ENCODE measurements around the gene CHL1.

The CHL1 gene

DNA sequence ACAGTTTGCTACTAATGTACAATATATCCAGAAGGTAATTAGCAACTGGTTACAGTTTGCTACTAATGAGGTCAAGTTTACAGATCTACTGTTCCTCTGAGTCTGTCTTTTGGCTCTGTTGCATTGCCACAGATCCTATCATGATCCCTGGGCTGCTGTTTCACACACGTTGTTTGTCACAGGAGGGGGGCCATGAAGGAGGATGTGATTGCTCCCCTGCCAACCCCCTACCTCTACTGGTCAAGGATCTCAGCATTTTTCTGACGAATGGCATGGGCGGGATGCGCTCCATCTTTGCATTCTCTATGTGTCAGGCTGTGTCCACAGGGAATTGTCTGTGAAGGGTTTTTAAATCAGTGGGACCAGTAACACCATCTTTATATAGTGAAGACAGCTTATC is 91.9 kb downstream of the CHL1 start:
- no peak for DNase-seq

DNA sequence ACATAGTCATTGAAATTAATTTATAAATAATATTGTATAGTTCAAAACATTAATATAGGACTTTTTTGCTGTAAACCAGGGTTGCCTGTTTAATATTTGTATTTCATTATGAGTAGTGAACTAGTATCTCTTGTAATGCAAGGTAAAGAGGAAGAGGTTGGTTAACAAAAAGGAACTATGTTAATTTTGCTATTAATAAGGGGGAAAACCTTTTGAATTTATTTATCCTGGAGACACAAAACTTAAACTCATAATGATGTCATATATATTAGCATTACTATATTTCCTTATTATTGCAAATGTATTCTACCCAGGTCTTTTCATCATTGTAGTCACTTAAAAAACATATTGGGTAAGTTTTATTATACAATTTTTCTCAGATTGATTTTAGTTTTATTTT is 94.5 kb downstream of the CHL1 start:
- no peak for DNase-seq

DNA sequence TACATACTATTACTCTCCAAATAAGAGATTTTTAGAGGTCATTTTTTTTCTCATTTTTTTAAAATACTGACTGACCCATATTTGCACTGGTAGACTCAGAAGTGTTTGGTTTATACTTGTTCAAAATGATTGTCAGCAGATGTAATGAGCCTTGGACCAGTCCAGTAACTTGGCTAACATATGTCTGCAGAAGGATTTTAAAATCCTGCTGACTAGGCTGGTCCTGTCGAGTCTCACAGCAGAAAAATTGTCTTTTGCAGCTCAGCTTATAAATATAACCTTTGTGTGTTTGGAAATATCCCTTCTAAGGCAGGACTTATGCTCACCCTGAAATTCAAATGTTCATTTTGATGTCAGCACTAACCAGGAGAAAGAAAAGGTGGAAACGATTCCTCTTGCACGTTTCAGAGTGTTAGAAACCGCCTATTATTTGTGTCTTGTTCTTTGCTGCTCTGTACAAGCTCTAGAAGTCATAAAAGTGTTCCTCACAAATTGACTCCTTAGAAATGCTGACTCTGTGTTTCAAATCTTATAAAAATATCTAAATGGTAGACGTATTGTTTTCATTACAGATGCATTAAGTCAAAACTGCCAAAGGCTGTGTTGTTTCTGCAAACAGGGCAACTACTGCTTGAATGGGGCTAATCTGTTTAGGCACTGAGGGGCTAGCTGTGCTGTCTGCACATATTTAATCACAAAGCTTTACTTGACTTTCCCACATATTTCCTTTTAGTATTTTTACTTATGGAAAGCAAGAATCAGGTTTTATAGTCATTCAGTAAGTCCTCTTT is 95.3 kb downstream of the CHL1 start:
- no peak for DNase-seq

DNA sequence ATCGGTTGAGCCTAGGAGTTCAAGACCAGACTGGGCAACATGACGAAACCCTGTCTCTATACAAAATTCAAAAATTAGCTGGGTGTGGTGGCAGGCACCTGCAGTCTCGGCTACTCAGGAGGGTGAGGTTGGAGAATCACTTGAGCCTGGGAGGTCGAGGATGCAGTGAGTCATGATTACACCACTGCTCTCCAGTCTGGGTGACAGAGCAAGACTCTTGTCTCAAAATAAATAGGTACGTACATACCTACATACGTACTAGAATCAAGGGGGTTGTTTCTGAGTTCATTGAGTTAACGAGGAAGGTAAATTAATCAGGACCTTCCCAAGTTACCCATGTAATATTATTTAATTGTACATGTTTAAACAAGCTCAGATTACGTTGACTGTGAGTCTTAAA is 97.5 kb downstream of the CHL1 start:
- DNase-seq, result no peak

DNA sequence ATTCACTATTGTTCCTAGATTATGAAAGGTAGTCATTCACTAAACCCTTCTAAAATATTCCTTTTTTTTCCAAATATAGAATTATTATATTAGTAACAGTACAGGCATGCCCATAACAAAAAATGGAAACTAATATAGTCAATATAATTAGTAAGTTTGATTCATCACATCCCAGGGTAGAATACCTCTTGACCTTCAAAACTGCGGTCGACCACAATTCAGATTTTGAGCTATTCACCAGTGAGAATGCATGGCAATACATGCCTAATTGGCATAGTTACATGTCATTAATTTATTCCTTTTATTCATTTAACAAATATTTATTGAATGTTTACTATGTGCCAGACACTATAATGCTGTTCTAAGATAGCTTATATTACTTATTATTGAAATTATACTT is 98.0 kb downstream of the CHL1 start:
- no peak for DNase-seq

DNA sequence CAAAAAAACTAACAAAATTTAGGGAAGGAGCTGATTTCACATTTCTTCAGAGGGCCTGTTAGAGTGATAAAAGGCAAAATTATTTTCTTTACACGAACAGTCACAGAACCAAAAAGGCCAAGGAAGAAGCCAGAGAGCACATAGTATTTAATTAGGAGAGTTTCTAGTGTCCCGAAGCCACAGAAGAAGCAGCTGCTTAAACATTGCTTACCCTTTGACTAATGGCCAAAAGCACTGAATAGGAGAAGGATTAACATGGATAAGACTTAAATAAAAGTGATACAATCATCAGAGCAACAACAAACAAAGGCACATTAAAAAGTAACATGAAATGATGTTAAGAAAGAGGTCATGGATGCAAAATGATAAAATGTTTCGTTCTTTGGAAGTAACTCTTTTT is 98.6 kb downstream of the CHL1 start:
- no peak for DNase-seq

DNA sequence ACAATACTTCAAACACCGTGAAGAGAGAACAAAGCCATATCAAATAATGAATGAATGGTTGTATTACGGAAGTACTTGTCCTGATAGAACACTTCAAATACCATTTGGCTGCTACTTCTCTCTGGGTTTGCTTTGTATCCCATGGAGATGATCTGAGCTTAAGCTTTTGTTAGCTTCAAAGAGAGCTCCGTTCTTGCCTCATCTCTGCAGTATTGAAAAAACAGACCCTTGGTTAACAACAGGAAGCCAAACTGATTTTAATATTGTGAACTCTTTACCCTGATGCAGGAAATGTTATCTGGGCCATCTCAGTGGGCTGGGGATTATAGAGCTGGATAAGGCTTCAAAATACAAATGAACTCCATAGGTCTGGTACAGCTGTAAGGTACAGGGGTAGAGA is 101.0 kb downstream of the CHL1 start:
- DNase-seq, result no peak

DNA sequence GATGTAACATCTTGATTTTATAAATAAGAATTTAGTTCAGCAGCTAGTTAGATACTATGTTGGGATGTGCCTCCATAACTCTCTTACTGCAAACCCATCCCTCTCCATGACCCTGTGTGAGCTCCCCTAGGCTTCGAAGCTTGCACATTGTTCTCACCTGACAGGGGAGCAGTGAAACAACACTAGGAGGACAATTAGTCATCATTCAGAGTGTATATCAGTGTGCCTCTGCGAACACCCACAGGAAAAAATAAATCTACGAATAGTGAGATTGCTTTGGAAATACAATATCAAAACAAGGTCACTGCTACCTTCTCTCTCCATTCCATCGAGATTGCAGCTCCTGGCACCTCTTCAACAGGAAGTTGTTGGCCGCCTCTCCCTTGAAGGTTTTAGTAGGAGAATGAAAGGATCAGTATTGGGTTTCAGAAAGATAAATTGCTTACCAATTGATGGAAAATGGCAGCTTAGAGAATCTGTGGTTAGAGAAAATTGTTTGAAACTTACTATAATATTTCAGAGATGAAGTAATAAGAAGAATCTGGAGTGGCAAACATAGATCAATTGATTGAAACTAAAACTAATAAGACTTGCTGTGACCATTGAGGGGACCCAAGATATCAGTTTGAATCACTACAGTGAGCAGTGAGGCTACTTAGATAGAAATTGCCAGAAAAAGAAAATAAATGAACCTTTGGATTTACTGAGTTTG is 103.2 kb downstream of the CHL1 start:
- DNase-seq, result no peak

DNA sequence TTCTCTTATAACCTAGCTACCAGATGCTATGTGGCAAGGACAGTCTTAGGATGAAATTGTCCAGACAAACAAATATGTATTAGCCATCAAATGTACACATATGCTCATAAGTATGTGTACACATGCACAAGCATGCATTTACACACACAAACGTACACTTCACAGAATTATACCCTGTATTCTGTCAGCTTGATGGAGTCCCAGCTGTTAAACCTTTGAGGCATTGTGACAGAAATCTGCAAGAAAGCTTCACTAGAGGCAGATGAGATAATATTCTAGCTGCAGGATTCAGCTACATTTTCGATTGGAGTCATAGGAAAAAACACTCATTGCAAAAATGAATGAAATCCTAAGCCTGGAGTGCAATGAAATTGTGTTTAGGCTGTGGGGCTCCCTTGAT is 110.6 kb downstream of the CHL1 start:
- DNase-seq, result no peak

DNA sequence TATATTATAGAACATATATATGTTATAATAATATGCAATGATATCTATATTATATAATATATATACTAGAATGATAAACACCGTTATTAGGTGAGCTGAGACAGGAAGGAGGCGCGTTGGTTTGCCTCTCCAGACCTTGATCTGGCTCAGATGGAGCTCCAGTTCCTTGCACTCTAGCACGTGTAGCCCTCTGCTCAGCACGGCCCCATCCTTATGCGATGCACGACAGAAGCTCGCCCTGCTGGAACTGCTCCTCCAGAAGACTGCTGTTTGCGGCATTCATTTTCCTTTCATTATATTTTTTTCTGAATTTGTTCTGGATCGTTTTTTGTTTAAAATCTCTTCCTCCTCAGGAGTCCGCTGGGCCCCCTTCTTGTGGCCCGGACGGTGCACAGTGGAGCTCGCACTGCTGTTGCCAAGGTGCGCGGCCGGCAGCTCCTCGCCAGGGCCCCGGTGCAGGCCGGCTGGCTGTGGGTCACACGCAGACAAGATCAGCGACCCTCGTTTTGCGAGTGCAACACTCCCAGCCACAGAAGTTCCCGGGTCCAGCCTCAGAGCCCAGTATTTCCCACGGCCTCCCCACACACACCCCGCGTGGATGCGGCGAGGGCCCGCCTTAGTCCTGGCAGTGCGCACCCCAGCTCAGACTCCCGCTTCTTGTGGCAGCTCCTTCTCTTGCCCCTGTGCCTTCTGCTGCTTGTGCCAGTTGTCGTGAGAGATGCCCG is 112.2 kb downstream of the CHL1 start:
- no peak for DNase-seq

DNA sequence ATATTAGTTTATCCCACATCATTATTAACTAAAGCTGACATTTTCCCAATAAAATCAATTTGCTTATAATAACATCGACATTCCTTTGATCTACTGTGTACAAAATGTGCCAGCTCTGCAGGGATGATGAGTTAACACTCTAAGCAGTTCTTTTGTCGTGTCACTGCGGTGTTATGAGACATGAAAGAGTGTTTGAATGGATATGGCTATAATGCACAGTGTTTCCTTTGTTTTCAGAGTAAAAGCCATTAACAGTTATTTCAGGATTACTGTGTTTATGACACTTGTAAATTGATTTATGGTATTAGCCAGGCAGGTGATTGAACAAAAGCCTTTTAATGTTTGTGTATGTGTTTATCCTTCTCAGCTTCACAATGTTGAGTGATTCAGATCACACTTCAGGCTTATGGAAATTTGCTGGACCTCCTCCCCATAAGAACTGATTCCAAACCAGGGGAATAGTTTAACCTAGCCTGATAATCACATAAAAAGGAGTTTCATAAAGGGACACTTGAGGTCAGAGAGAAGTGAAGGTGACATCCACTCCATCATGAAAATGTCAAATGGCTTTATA is 115.7 kb downstream of the CHL1 start:
- DNase-seq, result no peak

DNA sequence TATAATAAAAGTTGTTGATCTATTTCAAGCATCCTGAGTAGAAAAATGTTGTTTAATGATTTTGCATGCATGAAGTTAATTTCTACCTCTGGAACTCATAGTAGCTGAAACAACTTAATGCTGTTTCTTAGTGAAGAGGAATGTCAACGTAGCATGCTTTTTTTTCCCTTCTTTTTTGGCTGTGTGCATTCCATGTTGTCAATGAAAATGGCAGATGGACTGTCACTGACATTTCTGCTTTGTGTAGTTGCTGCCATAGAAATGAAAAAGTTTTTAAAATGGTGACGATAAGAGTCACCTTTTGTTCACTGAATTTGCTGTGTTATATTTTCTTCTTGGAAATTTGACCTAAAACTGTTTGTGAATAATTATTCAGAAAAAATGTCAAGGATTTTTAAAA is 116.3 kb downstream of the CHL1 start:
- DNase-seq, result no peak

DNA sequence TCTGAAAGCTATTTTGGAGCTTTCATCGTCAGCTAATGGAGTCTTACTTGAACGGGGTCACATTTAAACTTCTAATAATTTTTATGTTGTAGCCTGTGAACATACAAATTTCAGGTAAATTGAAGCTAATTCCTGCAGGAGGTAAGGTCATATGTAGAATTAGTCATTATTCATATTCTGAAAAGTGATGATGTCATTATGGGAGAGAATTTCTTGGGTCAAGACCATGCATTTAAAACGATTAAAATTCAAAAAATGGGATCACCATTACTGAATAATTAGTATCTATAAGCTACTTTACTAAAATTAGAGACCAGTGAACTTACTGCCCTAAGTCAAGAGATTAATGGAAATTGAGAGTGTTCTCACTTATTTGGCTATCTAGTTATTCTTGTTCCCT is 120.4 kb downstream of the CHL1 start:
- no peak for DNase-seq

DNA sequence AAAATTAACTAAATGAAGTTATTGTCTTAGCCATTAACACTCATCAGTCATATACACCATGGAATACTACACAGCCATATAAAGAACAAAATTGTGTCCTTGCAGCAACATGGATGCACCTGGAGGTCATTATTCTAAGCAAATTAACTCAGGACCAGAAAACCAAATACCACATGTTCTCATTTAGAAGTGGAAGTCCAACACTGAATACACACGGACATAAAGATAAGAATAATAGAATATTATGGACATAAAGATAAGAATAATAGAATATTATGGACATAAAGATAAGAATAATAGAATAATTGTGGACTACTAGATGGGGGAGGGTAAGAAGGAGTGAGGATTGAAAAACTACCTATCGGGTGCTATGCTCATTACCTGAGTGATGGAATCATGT is 122.3 kb downstream of the CHL1 start:
- no peak for DNase-seq

DNA sequence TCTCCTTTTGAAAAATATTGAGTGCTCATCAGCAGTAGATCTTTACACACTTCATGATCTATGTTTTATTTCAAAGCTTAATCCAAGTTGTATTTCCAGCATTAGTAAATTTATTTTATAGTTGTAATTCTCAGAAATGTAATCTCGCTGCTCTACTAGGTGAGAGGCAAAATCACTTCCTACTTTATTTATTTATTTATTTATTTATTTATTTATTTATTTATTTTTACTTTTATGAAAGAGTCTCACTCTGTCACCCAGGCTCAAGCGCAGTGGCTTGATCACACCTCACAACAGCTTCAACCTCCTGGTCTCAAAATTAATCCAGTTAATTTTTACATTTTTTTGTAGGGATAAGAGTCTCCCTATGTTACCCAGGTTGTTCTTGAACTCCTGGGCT is 127.9 kb downstream of the CHL1 start:
- DNase-seq, result no peak

DNA sequence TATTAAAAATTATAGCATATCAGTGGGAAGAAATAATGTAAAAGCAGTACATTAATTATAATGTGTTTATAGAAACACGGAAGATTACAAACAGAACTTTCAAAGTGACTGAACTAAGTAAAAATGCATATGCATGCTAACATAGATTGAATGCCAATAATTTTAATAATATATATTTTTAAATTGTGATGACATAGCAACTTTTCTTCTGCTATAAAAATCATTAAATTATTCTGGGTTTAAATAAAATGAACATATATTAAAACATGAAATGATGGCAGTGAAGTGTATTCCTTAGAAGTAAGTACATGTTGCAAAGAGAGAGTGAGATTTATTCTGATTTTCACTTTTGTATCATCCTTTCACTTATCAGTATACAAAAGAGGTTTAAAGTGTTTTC is 128.9 kb downstream of the CHL1 start:
- no peak for DNase-seq

DNA sequence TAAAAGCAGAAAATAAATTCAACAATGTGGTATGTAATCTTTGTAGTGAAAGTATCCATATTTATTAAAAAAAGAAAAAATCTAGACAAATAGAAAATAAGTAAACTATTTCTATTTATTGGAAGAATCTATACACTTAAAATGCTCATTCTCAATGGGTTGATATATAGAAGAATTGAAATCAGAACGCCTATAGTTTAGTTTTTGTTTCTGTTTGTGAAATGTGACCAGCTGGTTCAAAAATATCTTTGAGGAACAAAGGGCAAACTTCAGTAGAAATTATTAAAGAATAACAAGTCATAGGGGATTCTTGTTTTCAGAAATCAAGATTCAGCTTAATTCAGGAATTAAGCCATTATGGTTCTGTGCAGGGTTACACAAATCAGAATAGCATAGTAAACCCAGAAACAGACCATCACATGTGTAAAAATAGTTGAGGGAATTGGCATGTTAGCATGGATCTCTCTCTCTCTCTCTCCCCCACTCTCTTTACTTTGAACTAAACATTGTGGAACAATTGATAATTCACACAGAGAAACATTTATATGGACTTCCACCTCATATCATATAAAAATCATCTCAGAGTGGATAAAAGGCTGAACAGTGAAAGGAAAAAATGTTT is 134.0 kb downstream of the CHL1 start:
- no peak for DNase-seq

DNA sequence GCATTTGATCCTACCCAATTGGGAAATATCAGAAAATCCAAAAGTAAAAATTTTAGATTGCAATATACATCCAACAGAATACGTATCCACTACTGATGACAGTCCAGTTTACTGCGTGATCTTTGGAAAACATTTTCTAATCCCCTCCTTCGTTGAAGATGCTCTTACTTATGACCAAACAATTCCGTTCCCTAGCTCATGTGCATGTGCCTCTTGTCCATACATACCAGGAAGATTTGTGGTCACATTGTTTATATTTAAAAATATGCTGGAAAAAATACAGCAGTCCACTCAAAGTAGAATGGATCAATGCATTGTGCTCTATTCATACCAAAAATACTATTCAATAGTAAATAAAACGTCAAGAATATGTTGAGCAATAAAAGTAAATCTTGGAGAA is 135.3 kb downstream of the CHL1 start:
- no peak for DNase-seq

DNA sequence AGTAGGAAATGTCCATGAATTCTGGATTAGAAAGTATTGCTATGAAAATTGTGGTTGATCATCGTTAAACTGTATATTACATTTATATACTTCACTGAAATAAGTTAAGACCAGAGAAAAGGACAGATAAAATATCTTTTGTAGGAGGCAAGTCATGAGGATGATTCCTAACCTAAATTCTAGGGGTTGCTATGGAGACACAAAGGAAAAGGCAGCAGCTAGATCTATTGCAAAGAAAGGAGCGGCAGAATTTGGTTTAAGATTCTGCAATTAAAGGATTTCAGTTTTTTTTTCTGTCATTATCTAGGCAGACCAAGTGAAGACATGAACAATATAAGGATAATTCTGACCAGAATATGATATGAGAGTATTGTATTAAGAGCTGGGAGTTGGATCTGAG is 136.1 kb downstream of the CHL1 start:
- no peak for DNase-seq

DNA sequence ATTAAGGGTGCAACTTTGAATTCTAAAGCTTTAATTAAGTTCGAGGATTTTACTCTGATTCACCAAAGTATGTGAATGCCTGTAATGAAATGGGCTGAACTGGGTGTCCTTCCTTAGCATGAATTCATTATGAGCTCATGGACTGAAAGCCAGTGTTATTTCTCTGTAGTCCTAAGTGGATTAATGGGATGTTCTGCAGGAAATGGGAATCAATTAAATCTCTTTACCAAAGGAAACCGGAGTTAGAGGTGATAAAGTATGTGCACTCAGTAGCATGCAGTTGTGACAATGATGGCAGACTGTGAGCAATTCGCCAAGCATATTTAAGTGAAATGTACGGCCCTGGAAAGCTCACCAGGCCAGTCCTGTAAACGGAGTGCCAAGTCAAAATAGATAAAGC is 138.7 kb downstream of the CHL1 start:
- DNase-seq, result no peak

DNA sequence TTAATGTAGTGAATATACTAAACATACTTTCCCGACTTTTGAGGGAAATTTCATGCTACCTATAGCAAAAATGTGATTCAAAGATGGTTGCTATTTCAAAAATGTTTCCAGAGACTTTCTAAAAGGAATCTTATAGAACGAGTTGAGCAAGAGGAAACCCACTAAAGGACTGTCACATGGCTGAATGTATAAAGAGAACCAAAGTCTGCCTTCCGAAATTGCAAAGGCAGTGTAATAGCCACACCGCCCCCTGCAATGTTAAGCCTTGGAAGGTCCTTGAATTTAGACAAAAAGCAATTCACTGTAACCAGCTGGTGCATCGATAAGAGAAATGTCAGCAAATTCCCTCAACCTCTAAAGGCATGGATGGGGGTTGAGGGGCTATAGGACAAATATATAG is 142.8 kb downstream of the CHL1 start:
- DNase-seq, result no peak

DNA sequence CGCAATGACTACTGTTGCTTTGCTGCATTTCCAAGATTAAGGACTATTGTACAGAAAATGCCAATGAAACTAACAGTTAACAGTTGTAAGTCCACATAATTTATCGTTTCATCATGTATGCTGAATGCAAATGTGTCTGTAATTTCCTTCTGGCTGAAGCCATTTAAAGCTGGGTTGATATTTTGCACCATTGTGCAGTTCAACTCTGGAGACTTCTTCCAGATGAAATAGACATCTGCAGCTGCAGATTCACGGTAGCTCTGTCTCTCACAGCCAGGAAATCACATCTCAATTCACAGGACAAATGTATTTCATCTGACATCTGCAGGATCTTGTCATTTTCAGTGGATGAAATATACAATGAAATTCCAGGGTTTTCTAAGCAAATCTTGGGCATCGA is 145.4 kb downstream of the CHL1 start:
- DNase-seq, result no peak

DNA sequence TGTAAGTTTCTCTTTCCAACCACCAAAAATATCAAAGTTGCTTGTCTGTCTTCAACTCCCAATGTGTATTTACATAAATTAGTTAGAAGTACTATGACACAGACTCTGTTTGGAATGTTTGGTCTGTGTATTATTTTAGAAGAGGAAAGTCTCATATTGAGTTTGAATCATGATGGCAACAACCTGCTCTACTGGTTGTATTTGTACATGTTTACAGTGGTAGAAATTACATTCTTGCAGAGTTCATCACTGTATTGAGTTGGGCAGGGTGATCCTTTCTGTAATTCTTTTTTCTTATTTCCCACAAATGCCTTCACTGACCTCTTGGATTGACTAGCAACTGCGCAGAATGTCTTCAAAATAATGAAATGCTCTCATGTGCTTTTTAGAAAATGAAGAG is 149.6 kb downstream of the CHL1 start:
- no peak for DNase-seq

Measured in SHP77 treated with DMSO at 0.1 percent for 48 hours (cell line).